OCI-LY1 (cell line): ENCODE data around the gene CDH13.

Source experiments
- CTCF ChIP-seq: fragments of 200-600 bp; sonication (generic), shearing (Covaris generic); IDR thresholded peaks from 2 replicates; pipeline ENCODE4 v1.5.1; 2017; ENCODE audit warnings: mild to moderate bottlenecking, antibody characterized with exemption, low read length, moderate library complexity, mixed read lengths
- EZH2 ChIP-seq: fragments of 200-600 bp; sonication (generic), shearing (Covaris generic); IDR thresholded peaks from 2 replicates; pipeline ENCODE4 v1.8.0; 2017; ENCODE audit warnings: borderline replicate concordance, mixed run types, mild to moderate bottlenecking, antibody characterized with exemption, low read length, moderate library complexity, mixed read lengths

- TF ChIP-seq CTCF: no peak
- TF ChIP-seq EZH2: no peak
Measured at GRCh38 chr16:82957212-82957611, 330.4 kb downstream of the CDH13 start.
